NOMO-1 treated with dmso at 0.1 percent for 144 hours (cell line): ENCODE results near the gene NNAT.
"Not testable (repeated sequence)": the region's sequence is repeated elsewhere in the genome, so short reads cannot be mapped to it uniquely, and the experiment has no call there.

Experiments
- DNase-seq: peaks from one replicate; lab custom pipeline; 2025; ENCODE audit not compliant: unreplicated experiment; lab: John Stamatoyannopoulos, UW

Gene NNAT

DNA sequence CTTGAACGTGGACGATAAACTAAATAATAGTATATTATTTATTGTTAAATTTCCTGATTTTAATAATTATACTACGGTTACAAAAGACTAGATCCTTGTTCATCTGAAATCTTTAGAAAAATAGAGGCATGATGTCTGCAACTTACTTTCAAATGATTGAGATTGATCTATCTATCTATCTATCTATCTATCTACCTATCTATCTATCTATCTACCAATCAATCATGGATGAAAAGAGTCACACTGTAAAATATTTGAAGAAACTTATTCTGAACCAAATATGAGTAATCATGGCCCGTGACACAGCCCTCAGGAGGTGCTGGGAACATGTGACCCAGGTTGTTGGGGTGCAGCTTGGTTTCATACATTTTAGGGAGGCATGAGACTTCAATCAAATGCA lies 18.4 kb downstream of the NNAT start:
- DNase-seq = no peak

DNA sequence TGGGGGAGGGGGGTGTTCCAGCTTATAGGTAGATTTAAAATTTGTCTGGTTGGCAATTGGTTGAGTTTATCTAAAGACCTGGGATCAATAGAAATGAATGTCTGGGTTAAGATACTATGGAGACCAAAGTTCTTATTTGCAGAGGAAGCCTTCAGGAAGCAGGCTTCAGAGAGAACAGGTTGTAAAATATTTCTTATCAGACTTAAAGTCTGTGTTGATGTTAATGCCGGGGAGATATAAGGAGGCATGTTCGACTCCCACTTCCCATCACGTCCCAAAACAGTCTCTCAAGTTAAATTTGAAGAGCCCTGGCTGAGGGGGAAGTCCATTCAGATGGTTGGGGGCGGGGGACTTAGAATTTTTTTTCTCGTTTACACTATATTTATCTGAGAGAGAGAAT lies 19.0 kb downstream of the NNAT start:
- DNase-seq = no peak

DNA sequence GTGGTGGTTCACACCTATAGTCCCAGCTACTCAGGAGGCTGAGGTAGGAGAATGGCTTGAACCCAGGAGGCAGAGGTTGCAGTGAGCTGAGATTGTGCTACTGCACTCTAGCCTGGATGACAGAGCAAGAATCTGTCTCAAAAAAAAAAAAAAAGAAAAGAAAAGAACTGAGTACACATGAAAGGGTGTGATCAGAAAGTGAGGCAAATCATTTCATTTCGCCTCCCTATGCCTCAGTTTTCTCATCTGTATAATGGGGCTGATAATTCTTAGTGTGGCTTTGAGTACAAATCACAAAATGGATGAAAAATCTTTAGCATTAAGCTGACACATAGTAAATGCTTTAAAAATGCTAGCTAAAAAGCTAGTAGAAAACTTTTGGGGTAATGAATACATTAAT lies 19.8 kb downstream of the NNAT start:
- DNase-seq = not testable (repeated sequence)

DNA sequence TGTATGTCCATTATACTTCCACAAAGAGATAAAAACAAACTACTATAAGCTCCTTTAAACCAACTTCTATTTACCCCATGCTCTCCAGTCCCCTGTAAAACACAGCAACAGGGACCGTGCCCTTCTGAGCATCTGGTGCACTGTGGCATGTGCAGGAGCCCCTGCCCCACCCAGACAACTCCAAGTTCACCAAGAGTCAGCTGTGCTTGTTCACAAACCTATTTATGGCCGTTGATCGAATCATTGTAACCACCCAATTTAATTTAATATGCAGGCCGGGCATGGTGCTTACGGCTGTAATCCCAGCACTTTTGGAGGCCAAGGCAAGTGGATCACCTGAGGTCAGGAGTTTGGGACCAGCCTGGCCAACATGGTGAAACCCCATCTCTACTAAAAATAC lies 20.3 kb downstream of the NNAT start:
- DNase-seq = no peak

DNA sequence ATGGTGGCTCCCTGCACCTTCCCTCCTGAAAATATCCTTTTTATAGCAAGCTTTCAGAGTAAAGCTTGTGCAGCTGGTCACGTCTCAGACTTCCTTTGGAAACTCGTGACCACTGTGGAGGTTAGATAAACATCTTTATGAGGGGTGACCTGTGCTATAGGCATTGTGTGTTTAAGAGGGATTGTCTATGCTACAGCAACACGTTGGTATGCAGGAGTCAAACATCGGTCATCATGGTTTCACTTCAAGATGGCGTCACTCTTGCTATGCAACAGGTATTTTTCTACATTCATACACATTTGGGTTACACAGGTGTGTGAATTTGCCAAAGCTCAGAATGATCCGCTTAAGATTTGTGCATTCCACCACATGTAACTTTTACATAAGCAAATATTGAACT lies 21.2 kb downstream of the NNAT start:
- DNase-seq = no peak

DNA sequence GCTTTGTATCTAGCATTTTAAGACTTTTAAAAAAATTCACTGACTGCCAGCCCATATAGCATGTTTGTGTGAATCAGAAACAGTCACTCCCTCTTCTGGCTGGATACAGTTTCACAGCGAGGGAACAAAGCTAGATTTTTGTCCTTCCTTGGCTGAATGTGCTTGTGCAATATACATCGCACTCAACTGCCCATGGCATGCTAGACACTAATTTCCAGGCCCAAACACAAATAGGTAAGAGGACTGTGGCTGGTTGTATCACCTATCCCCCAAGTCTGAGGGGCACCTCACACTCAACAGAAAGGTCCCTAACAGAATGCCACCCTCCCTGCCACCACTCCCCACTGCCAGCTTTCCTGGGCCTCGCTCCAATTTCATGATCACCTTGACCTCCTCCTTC lies 22.8 kb downstream of the NNAT start:
- no peak for DNase-seq

DNA sequence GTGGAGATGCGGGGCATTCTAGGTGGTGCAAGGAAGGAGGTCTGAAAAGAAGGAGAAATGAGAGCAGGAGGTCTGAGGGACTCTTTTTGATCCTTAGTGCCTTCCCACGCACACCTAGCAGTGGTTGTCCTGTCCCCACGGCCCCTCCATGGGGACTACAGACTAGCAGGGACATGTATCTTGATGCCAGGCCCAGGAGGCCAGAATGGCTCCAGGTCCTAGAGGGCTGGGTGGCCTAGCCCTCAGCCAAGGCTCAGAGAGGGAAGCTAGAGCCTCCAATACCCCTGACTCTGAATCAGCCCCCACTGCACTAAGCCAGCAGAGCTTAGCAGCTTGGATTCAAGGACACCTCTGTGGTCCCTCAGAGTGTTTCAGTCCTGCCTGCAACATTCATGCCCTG lies 23.3 kb downstream of the NNAT start:
- DNase-seq = no peak

DNA sequence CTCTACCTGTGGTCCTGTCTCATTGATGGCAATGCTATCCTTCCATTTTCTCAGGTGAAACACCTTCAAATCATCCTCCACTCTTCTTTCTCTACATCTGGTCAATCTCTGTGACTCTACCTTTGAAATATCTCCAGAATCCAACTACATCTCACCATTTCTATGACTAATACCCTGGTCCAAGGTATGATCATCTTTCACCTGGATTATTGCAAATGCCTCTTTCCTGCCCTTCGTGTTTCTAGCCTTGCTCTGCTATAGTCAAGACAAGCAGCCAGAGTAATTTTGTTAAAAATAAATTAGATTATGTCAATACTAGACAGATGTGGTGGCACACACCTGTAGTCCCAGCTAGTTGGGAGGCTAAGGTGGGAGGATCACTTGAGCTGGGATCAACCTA lies 24.5 kb downstream of the NNAT start:
- DNase-seq = no peak

DNA sequence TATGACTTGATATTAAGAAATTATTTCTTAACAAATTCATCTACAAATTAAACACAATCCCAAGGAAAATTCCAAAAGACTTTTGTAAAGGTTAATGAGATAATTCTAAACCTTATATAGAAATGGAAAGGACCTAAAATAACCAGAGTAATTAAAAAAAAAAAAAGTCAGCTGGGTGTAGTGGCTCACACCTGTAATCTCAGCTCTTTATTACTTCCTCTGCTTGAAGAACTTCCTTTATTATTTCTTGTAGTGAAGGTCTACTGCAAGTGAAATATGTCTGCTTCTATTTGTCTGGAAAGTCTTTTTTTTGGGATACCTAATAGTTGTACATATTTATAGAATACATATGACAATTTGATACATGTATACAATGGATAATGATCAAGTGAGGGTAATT lies 26.9 kb downstream of the NNAT start:
- DNase-seq = no peak

DNA sequence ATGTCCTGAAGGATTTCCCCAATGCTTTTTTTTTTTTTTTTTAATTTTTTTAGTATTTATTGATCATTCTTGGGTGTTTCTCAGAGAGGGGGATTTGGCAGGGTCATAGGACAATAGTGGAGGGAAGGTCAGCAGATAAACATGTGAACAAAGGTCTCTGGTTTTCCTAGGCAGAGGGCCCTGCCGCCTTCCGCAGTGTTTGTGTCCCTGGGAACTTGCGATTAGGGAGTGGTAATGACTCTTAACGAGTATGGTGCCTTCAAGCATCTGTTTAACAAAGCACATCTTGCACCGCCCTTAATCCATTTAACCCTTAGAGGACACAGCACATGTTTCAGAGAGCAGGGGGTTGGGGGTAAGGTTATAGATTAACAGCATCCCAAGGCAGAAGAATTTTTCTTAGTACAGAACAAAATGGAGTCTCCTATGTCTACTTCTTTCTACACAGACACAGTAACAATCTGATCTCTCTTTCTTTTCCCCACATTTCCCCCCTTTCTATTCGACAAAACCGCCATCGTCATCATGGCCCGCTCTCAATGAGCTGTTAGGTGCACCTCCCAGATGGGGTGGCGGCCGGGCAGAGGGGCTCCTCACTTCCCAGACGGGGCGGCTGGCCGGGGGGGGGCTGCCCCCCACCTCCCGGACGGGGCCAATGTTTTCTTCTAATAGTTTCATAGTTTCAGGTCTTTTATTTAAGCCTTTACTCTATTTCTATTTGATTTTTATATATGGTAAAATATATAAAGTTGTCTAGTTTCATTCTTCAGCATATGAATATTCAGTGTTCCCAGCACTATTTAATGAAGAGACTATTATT lies 29.3 kb downstream of the NNAT start:
- not testable (repeated sequence) for DNase-seq

DNA sequence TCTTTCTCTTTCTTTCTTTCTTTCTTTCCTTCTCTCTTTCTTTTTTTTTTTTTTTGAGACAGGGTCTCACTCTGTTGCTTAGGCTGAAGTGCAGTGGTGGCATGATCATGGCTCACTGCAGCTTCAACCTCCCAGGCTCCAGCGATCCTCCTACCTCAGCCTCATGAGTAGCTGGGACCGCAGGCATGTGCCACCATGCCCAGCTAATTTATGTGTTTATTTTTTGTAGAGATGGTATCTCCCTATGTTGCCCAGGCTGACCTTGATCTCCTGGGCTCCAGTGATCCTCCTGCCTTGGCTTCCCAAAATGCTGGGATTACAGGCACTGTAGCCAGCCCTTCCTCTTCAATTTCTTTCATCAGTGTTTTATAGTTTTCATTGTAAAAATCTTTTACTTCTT lies 30.6 kb downstream of the NNAT start:
- not testable (repeated sequence) for DNase-seq

DNA sequence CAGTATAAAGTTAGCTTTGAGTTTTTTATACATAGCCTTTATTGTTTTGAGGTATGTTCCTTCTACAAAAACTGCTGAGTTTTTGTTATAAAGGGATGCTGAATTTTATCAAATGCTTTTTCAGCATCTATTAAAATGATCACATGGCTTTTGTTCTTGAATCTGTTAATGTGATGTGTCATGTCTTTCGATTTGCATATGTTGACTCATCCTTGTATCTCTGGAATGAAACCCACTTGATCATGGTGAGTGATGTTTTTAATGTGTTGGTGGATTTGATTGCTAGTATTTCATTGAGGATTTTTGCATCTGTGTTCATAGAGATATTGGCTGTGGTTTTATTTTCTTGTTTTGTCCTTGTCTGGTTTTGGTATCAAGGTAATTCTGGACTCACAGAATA lies 31.4 kb downstream of the NNAT start:
- DNase-seq = no peak

DNA sequence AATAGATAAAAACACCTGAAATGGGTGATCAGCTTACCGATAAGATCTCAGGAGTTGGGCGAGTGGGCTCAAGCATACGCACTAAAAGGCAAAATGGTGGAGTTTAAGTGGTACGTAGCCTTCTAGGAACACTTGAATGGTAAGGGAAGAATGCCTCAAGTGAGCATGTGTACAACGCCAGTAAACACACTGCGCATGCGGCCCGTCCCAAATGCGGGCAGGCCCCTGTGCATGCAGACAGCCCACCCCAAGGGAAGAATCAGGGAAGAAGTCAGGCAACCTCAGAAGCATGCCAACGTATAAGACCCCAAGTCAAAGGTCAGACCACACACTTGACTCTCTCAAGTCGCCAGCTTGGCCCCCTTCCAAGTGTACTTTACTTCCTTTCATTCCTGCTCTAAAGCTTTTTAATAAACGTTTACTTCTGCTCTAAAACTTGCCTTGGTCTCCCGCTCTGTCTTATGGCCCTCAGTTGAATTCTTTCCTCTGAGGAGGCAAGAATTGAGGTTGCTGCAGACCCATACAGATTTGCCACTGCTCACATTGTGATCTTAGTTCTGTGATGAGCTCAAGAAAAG lies 33.8 kb downstream of the NNAT start:
- DNase-seq = not testable (repeated sequence)

DNA sequence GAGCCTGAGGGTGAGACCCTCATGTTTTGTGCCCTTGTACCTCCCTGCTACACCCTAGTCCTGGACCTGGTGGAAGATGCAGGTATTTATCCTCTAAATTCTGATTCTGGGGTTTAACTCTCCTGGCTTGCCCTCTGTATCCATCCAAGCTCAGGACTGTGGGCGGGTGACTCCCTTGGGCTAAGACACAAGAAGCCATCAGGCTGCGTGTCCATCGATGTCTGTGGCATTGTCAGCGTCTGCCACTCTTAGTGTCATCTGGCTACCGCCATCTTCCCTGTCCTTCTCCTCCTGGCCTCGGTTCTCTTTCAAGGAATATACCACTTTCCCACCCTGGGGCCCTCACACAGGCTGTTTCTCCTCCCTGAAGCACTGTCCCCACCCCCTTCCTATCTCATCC lies 35.5 kb downstream of the NNAT start:
- DNase-seq = no peak

DNA sequence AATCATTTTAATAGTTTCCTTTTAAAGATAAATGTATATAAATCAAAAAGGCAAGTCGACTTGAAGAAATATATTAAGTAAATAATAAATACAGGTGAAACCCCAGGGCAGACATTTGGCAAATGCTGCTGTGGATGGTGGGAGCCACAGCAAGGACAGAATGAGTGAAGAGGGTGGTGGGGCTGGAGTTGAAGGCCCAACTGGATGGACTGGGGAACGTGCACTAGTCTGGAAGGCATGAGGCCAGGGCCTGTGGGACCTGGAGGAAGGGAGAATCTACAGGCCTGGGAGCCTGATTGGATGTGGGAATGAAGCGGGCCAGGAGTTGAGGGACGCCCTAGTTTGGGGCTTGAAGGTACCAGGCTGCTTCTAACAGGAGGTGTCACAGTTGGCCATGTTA lies 37.3 kb downstream of the NNAT start:
- DNase-seq = no peak

DNA sequence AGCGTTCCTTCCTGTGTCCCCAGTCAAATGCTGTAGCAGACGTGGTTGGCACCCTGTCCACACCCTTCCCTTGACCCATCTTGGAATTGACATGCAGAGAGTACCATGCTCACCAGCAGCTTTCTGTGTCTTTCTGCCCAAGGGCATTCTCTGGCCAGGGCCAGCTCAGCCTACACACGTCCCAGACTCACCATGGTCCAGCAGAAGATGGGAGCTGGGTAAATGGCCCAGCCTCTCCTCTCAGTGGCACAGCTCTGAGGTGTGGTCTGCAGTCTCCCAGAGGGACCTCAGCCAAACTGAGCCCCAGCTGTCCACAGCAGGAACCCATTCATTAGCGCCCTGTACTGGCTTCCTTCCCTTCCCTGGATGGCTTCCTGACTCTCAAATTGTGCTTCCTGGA lies 37.7 kb downstream of the NNAT start:
- DNase-seq = no peak

DNA sequence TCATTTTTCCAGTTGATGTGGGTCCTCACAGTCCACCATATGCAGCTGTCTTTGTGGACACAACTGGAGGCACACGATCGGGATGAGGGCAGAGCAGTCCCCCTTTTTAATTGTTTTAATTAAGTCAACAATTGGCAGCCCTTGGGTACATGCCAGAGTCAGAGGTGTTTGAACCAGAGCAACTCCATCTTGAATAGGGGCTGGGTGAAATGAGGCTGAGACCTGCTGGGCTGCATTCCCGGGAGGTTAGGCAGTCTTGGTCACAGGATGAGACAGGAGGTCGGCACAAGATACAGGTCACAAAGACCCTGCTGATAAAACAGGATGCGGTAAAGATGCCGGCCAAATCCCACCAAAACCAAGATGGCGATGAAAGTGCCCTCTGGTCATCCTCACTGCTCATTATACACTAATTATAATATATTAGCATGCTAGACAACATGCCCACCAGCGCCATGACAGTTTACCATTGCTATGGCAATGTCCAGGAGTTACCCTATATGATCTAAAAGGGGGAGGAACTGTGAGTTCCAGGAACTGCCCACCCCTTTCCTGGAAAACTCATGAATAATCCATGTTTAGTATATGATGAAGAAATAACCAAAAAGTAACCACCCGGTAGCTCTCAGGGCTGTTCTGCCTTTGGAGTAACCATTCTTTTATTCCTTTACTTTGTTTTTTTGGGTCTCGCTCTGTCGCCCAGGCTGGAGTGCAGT lies 38.4 kb downstream of the NNAT start:
- no peak for DNase-seq

DNA sequence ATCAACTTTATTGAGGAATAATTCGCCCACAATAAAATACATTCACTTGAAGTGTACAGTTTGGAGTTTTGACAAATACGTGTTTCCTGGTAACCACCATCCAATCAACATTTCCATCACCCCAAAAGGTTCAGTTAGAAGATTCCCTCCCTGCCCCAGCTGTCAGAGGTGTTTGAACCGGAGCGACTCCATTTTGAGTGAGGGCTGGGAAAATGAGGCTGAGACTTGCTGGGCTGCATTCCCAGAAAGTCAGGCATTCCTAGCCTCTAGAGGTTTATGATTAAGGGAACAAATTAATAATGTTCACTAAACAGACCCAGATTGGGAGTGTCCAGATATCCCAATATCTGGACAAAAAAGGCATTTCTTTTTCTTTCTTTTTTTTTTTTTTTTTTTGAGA lies 39.6 kb downstream of the NNAT start:
- no peak for DNase-seq

DNA sequence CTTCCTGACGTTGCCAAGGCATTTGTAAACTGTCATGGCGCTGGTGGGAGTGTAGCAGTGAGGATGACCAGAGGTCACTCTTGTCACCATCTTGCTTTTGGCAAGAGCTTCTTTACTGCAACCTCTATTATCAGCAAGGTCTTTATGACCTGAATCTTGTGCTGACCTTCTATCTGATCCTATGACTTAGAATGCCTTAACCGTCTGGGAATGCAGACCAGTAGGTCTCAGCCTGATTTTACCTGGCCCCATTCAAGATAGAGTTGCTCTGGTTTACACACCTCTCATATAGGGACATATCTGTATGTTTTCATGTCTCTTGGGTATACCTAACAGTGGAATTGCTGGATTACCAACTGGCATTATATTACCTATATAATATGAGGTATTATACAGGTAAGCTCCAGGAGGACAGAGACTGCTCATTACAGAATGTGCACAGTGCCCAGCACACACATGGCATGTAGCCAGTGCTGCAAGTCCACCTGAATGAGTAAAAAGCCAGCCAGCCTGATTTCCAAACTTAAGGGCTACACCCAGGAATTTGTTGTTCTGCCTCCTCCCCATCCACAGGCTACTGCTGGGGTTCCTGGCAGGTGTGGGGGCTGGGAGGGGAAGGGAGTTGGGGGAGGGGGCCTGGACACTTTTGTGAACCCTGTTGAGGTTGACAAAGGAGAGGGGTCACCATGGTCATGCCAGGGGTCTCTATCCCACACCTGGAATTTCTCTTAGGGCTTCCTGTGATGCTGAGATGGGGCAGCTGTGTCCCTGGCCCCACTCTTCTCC lies 41.8 kb downstream of the NNAT start:
- no peak for DNase-seq

DNA sequence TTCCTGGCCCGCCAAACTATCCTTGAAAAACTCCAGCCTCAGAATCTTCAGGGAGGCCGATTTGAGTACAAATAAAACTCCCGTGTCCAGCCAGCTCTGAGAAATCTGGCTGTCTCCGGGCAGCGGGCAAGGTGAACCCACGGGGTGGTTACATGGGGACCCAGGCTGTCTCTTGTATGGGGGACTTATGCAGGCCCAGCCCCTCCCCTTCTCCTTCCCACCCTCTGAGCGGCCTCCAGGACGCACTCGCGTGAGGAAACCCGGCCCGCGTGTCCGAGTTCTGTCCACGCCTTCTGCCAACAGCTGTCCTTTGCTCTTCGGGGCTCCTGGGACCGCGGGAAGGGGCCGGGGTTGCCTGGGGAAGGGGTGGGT lies 43.0 kb downstream of the NNAT start:
- no peak for DNase-seq

DNA sequence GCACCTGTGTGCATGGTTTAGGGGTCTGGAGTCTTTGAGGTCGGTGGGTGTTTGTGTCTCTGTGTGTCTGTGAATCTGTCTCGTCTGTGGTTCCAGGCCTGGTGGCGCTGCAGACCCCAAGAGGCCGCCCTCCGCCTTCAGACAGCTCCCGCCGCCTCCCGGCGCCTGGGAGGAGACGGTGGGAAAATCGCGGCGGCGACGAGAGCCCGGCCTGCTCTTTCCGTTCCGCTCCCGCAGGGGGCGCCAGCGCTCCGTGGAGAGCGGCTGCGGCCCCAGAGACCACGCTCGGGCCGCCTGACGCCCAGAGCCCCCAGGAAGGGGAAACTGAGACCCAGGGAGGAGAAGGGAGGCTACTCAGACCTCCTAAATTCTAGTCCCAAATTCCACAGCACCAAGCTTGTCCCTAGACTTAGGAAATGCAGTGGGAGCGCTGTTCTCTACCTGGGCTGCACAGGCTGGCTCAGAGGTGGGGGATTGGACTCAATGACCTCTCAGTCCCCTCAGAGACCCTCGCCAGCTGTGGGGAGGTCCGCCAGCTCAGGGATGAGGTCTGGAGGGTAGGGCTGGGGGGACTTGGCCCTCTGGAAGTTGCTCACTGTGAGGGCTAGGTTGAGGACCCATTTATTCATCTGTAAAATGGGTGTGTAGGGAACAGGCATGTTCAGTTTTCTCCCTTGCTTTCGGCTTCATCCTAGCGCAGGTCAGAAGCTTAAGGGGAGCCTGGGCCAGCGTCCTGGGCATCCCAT lies 43.5 kb downstream of the NNAT start:
- no peak for DNase-seq
